ENCODE results near the gene METRN.

GRCh38 chr16:694187-694862 lies 20.6 kb upstream of the METRN start:
- TF ChIP-seq, protein P1, sequence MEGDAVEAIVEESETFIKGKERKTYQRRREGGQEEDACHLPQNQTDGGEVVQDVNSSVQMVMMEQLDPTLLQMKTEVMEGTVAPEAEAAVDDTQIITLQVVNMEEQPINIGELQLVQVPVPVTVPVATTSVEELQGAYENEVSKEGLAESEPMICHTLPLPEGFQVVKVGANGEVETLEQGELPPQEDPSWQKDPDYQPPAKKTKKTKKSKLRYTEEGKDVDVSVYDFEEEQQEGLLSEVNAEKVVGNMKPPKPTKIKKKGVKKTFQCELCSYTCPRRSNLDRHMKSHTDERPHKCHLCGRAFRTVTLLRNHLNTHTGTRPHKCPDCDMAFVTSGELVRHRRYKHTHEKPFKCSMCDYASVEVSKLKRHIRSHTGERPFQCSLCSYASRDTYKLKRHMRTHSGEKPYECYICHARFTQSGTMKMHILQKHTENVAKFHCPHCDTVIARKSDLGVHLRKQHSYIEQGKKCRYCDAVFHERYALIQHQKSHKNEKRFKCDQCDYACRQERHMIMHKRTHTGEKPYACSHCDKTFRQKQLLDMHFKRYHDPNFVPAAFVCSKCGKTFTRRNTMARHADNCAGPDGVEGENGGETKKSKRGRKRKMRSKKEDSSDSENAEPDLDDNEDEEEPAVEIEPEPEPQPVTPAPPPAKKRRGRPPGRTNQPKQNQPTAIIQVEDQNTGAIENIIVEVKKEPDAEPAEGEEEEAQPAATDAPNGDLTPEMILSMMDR (tag by site-specific recombination; IDR thresholded peaks at IDR 0.05) = no peak
- no peak for TF ChIP-seq MEIS1 (CRISPR knock-in tag; IDR thresholded peaks at IDR 0.05; ENCODE audit: borderline replicate concordance)
- TF ChIP-seq ZNF76 (tag by site-specific recombination; IDR thresholded peaks at IDR 0.05; ENCODE audit: borderline replicate concordance, low read depth) = no peak
- no peak for TF ChIP-seq REPIN1 (tag by site-specific recombination; IDR thresholded peaks at IDR 0.05; ENCODE audit: low read depth)
- TF ChIP-seq, protein P2, sequence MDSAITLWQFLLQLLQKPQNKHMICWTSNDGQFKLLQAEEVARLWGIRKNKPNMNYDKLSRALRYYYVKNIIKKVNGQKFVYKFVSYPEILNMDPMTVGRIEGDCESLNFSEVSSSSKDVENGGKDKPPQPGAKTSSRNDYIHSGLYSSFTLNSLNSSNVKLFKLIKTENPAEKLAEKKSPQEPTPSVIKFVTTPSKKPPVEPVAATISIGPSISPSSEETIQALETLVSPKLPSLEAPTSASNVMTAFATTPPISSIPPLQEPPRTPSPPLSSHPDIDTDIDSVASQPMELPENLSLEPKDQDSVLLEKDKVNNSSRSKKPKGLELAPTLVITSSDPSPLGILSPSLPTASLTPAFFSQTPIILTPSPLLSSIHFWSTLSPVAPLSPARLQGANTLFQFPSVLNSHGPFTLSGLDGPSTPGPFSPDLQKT (IDR thresholded peaks at IDR 0.05; ENCODE audit: borderline replicate concordance, low read depth, low read length) = no peak
- TF ChIP-seq ZBTB17 (tag by site-specific recombination; IDR thresholded peaks at IDR 0.05) = no peak
- TF ChIP-seq, protein P3, sequence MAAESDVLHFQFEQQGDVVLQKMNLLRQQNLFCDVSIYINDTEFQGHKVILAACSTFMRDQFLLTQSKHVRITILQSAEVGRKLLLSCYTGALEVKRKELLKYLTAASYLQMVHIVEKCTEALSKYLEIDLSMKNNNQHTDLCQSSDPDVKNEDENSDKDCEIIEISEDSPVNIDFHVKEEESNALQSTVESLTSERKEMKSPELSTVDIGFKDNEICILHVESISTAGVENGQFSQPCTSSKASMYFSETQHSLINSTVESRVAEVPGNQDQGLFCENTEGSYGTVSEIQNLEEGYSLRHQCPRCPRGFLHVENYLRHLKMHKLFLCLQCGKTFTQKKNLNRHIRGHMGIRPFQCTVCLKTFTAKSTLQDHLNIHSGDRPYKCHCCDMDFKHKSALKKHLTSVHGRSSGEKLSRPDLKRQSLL (tag by site-specific recombination; IDR thresholded peaks at IDR 0.05) = no peak
- no peak for TF ChIP-seq ZNF501 (tag by site-specific recombination; IDR thresholded peaks at IDR 0.05)
- TF ChIP-seq YY1 (tag by site-specific recombination; IDR thresholded peaks at IDR 0.05) = no peak
- TF ChIP-seq ZNF19 (tag by site-specific recombination; IDR thresholded peaks at IDR 0.05; ENCODE audit: low read depth) = no peak
- no peak for TF ChIP-seq ZBTB7A (tag by site-specific recombination; IDR thresholded peaks at IDR 0.05; ENCODE audit: low read depth)

Measured in HEK293 (cell line).